Neural cell (in vitro differentiated cells): Measurements from ENCODE around the gene LSM10.

Source experiments
- CTCF ChIP-seq: fragments of 450-650 bp; IDR thresholded peaks from 2 replicates; pipeline ENCODE4 v1.5.1; 2014; ENCODE audit warnings: antibody characterized with exemption, mild to moderate bottlenecking, moderate library complexity; ENCODE audit not compliant: poor library complexity, severe bottlenecking
- EP300 ChIP-seq: fragments of 450-650 bp; conservative IDR thresholded peaks from 2 replicates; pipeline ENCODE4 v1.6.1; 2014; ENCODE audit warnings: antibody characterized with exemption, mild to moderate bottlenecking, moderate library complexity; ENCODE audit not compliant: poor library complexity, severe bottlenecking
- EZH2 ChIP-seq: fragments of 200-600, 300-800 bp; shearing (Covaris generic), sonication (generic); IDR thresholded peaks from 2 replicates; pipeline ENCODE4 v1.6.1; 2014; ENCODE audit warnings: antibody characterized with exemption, low read length, borderline replicate concordance, mild to moderate bottlenecking; ENCODE audit not compliant: insufficient read depth, poor library complexity, severe bottlenecking
- MXI1 ChIP-seq: fragments of 450-650 bp; conservative IDR thresholded peaks from 2 replicates; pipeline ENCODE4 v1.6.1; 2014; ENCODE audit warnings: antibody characterized with exemption, mild to moderate bottlenecking; ENCODE audit not compliant: poor library complexity, severe bottlenecking
- RAD21 ChIP-seq: fragments of 450-650 bp; conservative IDR thresholded peaks from 2 replicates; pipeline ENCODE4 v1.6.1; 2014; ENCODE audit warnings: antibody characterized with exemption, mild to moderate bottlenecking, moderate library complexity
- REST ChIP-seq: IDR thresholded peaks from 2 replicates; pipeline ENCODE4 v1.6.1; 2012; ENCODE audit warnings: borderline replicate concordance
- TAF1 ChIP-seq: IDR thresholded peaks from 2 replicates; pipeline ENCODE4 v1.6.1; 2012; ENCODE audit warnings: low read depth

GRCh38 chr1:36346741-36347370, 50.9 kb downstream of the LSM10 start:
- TF ChIP-seq EZH2: no peak
- TF ChIP-seq CTCF: no peak
- no peak for TF ChIP-seq TAF1
- no peak for TF ChIP-seq REST
- TF ChIP-seq MXI1: no peak
- no peak for TF ChIP-seq RAD21
- TF ChIP-seq EP300: no peak
